H1 (cell line): ENCODE data around the gene GBF1. TPM values are rescaled to one million over a fixed set of nuclear protein-coding genes. Genes with fewer than 3 reads are reported as not detected.

Source experiments
- HDAC2 ChIP-seq, 2 experiments: fragments of 300-600 bp in 1 of 2; sonication (generic) in 1 of 2; IDR thresholded peaks; 2 replicates each; pipeline ENCODE4 v1.6.1; 2011 to 2012; ENCODE audit warnings: low read depth in 2 of 2, low read length in 2 of 2, mild to moderate bottlenecking in 2 of 2, moderate library complexity in 2 of 2, borderline replicate concordance in 1 of 2, inconsistent platforms in 1 of 2
- polyA plus RNA-seq, 7 experiments: library from polyadenylated mRNA; depleted of rRNA in 3 of 7; stranded (reverse) in 5 of 7; unstranded in 2 of 7; fragments of >200 nt in 5 of 7; fragments of 200-250 nt in 2 of 7; gene quantifications; 1 replicate in 5 of 7; 2 replicates in 1 of 7; 4 replicates in 1 of 7; pipeline versions ENCODE4 v1.2.1 to v1.2.3, GENCODE V29; 2011 to 2013; ENCODE audit warnings: missing spikeins in 2 of 7, mixed read lengths in 2 of 7
- total RNA-seq: library from RNA; stranded (reverse); fragmentation: NEBNext Ultra II Directional; extraction: Animal tissue kit (Norgen Biotek cat#: 25700); gene quantifications from 2 replicates; pipeline ENCODE4 v1.2.1, GENCODE V29; 2021

The GBF1 gene
- total and polyA plus RNA-seq, 2 of the 8 experiments (the other 6 are each of a cell fraction or from before 2014, with no cell fraction given) = 11.0 to 25.5 TPM

DNA sequence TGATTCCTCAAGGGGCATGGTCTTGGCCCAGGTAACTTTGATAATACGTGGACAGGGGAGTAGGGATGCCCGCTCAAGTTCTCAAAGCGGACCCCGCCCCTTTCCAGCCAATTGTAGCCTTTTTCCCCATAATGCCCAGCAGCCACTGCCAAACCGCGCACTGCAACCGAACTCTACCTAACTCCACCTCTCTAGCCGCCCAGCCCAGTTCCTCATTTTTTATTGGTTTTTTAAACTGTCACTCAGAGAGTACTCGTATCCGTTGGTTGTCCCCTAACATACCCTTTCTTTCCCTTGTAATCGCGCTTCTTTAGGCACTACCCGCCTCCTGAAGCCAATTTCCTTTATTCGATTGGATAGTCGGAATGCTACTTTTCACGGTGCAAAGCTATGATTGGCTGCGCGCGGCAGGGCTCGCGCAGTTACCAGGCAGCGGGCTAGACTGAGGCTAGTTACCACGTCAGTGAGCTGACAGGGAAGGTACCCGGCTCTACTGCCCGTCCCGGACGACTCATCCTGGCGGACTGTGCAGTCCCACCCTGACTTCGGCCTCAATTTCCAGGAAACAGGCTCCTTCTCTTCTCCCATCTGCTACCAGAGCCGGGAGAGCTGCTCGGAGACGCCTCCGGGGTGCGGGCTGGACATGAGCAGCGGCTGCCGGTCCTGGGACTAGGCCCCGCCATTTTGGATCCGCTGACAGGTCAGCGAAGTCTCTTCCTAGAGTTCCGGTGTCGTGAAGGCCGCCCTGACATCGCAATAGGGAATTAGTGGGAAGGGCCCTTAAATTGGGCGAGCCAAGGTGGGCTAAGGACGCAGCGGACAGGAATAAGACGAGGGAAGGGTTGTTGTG, at the start of gene GBF1 (continued):
- peak in 1 of 2 experiments; percentile 99; a peak in 2 of 4 replicates for TF ChIP-seq HDAC2 (IDR thresholded peaks at IDR 0.05; ENCODE audit: borderline replicate concordance in 1 of 2, low read depth in 2 of 2, low read length in 2 of 2)
